ENCODE results near the gene HCCS.

- TF ChIP-seq POLR2AphosphoS5 (IDR thresholded peaks at IDR 0.05; ENCODE audit: low read depth) (no peak), CTCF (IDR thresholded peaks at IDR 0.05; ENCODE audit: insufficient read depth, low read length) (no peak), REST (IDR thresholded peaks at IDR 0.05; ENCODE audit: insufficient replicate concordance, low read depth) (no peak)
These were observed 20.0 kb downstream of the HCCS start for GRCh38 chrX:11131146-11131545.

All from HL-60 (cell line).